HepG2 (cell line): ENCODE data around the gene TBX3. TPM values are rescaled to one million over a fixed set of nuclear protein-coding genes. Genes with fewer than 3 reads are reported as not detected.
A peak's percentile ranks its signal among the peaks of the same experiment; 100 is the strongest.

Experiments used
- FOXK2 ChIP-seq: fragments of 450-650 bp; IDR thresholded peaks from 2 replicates; pipeline ENCODE4 v1.6.1; 2016
- HDAC1 ChIP-seq: sonication (generic); formaldehyde crosslinking; IDR thresholded peaks from 2 replicates; pipeline ENCODE4 v1.5.1; 2020; ENCODE audit warnings: mild to moderate bottlenecking, missing genetic modification reagents
- IRX3 ChIP-seq: sonication (generic); formaldehyde crosslinking; IDR thresholded peaks from 2 replicates; pipeline ENCODE4 v1.8.1; 2023; ENCODE audit warnings: mild to moderate bottlenecking, low read depth, missing genetic modification reagents, borderline replicate concordance
- KAT8 ChIP-seq: IDR thresholded peaks from 2 replicates; pipeline ENCODE4 v1.6.1; 2016; ENCODE audit warnings: missing genetic modification reagents, missing compliant biosample characterization
- KDM5A ChIP-seq: fragments of 200-600 bp; sonication (generic); IDR thresholded peaks from 2 replicates; pipeline ENCODE4 v1.7.0; 2018; ENCODE audit warnings: antibody characterized with exemption, mild to moderate bottlenecking, low read length, borderline replicate concordance
- MAFF ChIP-seq: IDR thresholded peaks from 2 replicates; pipeline ENCODE4 v1.6.1; 2011; ENCODE audit warnings: low read depth, low read length, improper control_type of control experiment
- MTERF4 ChIP-seq: sonication (generic); formaldehyde crosslinking; IDR thresholded peaks from 2 replicates; pipeline ENCODE4 v1.8.0; 2023; ENCODE audit warnings: mild to moderate bottlenecking, missing genetic modification reagents
- NBN ChIP-seq: fragments of 450-650 bp; conservative IDR thresholded peaks from 2 replicates; pipeline ENCODE4 v1.6.1; 2017
- RORA ChIP-seq: sonication (generic); formaldehyde crosslinking; IDR thresholded peaks from 2 replicates; pipeline ENCODE4 v1.5.0; 2020; ENCODE audit warnings: mild to moderate bottlenecking, missing genetic modification reagents, moderate library complexity
- SMAD3 ChIP-seq: sonication (generic); formaldehyde crosslinking; IDR thresholded peaks from 2 replicates; pipeline ENCODE4 v1.4.0; 2020; ENCODE audit warnings: missing genetic modification reagents
- SRSF4 ChIP-seq: fragments of 200-400 bp; formaldehyde crosslinking; IDR thresholded peaks from one replicate; pipeline ENCODE4 v1.6.1; 2018; ENCODE audit warnings: mild to moderate bottlenecking, low read depth, low read length, moderate library complexity; ENCODE audit not compliant: poor library complexity, severe bottlenecking
- TAF15 ChIP-seq: fragments of 200-400 bp; formaldehyde crosslinking; IDR thresholded peaks from one replicate; pipeline ENCODE4 v1.6.1; 2018; ENCODE audit warnings: mild to moderate bottlenecking, low read depth, low read length; ENCODE audit not compliant: poor library complexity, severe bottlenecking
- ZMAT3 ChIP-seq: sonication (generic); formaldehyde crosslinking; conservative IDR thresholded peaks from 2 replicates; pipeline ENCODE4 v1.7.0; 2021; ENCODE audit warnings: missing genetic modification reagents
- ZNF124 ChIP-seq: sonication (generic); formaldehyde crosslinking; IDR thresholded peaks from 2 replicates; pipeline ENCODE4 v1.4.0; 2020; ENCODE audit warnings: missing genetic modification reagents
- ZNF20 ChIP-seq: sonication (generic); formaldehyde crosslinking; IDR thresholded peaks from 2 replicates; pipeline ENCODE4 v1.4.0; 2020; ENCODE audit warnings: mild to moderate bottlenecking, moderate library complexity, missing genetic modification reagents
- ZNF510 ChIP-seq: sonication (generic); formaldehyde crosslinking; IDR thresholded peaks from 2 replicates; pipeline ENCODE4 v1.4.0; 2020; ENCODE audit warnings: low read depth, mild to moderate bottlenecking, missing genetic modification reagents
- ZNF547 ChIP-seq: sonication (generic); formaldehyde crosslinking; IDR thresholded peaks from 2 replicates; pipeline ENCODE4 v1.5.1; 2020; ENCODE audit warnings: mild to moderate bottlenecking, missing genetic modification reagents
- ZNF558 ChIP-seq: sonication (generic); formaldehyde crosslinking; IDR thresholded peaks from 2 replicates; pipeline ENCODE4 v1.9.0; 2022; ENCODE audit warnings: mild to moderate bottlenecking, missing genetic modification reagents, borderline replicate concordance
- ZNF570 ChIP-seq: sonication (generic); formaldehyde crosslinking; IDR thresholded peaks from 2 replicates; pipeline ENCODE4 v1.4.0; 2020; ENCODE audit warnings: mild to moderate bottlenecking, missing genetic modification reagents, borderline replicate concordance
- ZNF614 ChIP-seq: IDR thresholded peaks from 2 replicates; pipeline ENCODE4 v1.6.1; 2018; ENCODE audit warnings: missing biosample characterization, missing genetic modification reagents, inconsistent platforms, borderline replicate concordance
- ZNF841 ChIP-seq: sonication (generic); formaldehyde crosslinking; IDR thresholded peaks from 2 replicates; pipeline ENCODE4 v1.8.1; 2023; ENCODE audit warnings: missing genetic modification reagents, borderline replicate concordance
- ZNF891 ChIP-seq: sonication (generic); formaldehyde crosslinking; IDR thresholded peaks from 2 replicates; pipeline ENCODE4 v1.5.0; 2020; ENCODE audit warnings: mild to moderate bottlenecking, missing genetic modification reagents
- polyA plus RNA-seq, 8 experiments: library from polyadenylated mRNA; depleted of rRNA in 3 of 8; stranded (reverse) in 7 of 8; unstranded in 1 of 8; fragments of >200 nt; fragmentation: Illumina TruSeq in 4 of 8; extraction: Trizol in 4 of 8; gene quantifications; 2 replicates each; pipeline versions ENCODE4 v1.2.1 to v1.2.3, GENCODE V29; 2011 to 2016; ENCODE audit warnings: low read depth in 4 of 8, missing spikeins in 1 of 8, mixed read lengths in 1 of 8; ENCODE audit not compliant: insufficient read depth in 1 of 8
- total RNA-seq, 5 experiments: library from RNA; depleted of rRNA; stranded (reverse); fragments of >200 nt; fragmentation: Illumina TruSeq; extraction: Trizol; gene quantifications; 2 replicates each; pipeline ENCODE4 v1.2.3, GENCODE V29; 2016; ENCODE audit warnings: low read depth in 1 of 5
- TF ChIP-seq, protein P1 (sequence below): sonication (generic); formaldehyde crosslinking; IDR thresholded peaks from 2 replicates; pipeline ENCODE4 v1.4.0; 2020; ENCODE audit warnings: mild to moderate bottlenecking, missing genetic modification reagents
- TF ChIP-seq, protein P2 (sequence below): fragments of 450-650 bp; IDR thresholded peaks from 2 replicates; pipeline ENCODE4 v1.6.1; 2017

Gene TBX3
- total and polyA plus RNA-seq, 2 of the 13 experiments (the other 11 are each of a cell fraction or from before 2014, with no cell fraction given) = 27.1 to 42.4 TPM

- TF ChIP-seq, protein P1, sequence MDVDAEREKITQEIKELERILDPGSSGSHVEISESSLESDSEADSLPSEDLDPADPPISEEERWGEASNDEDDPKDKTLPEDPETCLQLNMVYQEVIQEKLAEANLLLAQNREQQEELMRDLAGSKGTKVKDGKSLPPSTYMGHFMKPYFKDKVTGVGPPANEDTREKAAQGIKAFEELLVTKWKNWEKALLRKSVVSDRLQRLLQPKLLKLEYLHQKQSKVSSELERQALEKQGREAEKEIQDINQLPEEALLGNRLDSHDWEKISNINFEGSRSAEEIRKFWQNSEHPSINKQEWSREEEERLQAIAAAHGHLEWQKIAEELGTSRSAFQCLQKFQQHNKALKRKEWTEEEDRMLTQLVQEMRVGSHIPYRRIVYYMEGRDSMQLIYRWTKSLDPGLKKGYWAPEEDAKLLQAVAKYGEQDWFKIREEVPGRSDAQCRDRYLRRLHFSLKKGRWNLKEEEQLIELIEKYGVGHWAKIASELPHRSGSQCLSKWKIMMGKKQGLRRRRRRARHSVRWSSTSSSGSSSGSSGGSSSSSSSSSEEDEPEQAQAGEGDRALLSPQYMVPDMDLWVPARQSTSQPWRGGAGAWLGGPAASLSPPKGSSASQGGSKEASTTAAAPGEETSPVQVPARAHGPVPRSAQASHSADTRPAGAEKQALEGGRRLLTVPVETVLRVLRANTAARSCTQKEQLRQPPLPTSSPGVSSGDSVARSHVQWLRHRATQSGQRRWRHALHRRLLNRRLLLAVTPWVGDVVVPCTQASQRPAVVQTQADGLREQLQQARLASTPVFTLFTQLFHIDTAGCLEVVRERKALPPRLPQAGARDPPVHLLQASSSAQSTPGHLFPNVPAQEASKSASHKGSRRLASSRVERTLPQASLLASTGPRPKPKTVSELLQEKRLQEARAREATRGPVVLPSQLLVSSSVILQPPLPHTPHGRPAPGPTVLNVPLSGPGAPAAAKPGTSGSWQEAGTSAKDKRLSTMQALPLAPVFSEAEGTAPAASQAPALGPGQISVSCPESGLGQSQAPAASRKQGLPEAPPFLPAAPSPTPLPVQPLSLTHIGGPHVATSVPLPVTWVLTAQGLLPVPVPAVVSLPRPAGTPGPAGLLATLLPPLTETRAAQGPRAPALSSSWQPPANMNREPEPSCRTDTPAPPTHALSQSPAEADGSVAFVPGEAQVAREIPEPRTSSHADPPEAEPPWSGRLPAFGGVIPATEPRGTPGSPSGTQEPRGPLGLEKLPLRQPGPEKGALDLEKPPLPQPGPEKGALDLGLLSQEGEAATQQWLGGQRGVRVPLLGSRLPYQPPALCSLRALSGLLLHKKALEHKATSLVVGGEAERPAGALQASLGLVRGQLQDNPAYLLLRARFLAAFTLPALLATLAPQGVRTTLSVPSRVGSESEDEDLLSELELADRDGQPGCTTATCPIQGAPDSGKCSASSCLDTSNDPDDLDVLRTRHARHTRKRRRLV (CRISPR knock-in tag) = no peak
- TF ChIP-seq KAT8 (CRISPR knock-in tag) (peak; percentile 84), ZNF891 (CRISPR knock-in tag) (no peak), ZNF841 (CRISPR knock-in tag) (no peak), SRSF4 (no peak), NBN (no peak), MAFF (no peak), MTERF4 (no peak), ZNF20 (no peak), KDM5A (no peak), SMAD3 (CRISPR knock-in tag) (peak; percentile 63; the same call in 1 of the 2 replicates), TAF15 (no peak), ZNF510 (no peak), ZNF558 (CRISPR knock-in tag) (no peak), ZNF570 (no peak), ZNF124 (CRISPR knock-in tag) (peak; percentile 93), ZNF547 (CRISPR knock-in tag) (peak; percentile 10; the same call in 1 of the 2 replicates), IRX3 (CRISPR knock-in tag) (no peak), ZNF614 (CRISPR knock-in tag) (peak; percentile 63), HDAC1 (peak; percentile 71), RORA (peak; percentile 64; the same call in 1 of the 2 replicates), FOXK2 (peak; percentile 50; the same call in 1 of the 2 replicates), ZMAT3 (CRISPR knock-in tag) (no peak)
- TF ChIP-seq, protein P2, sequence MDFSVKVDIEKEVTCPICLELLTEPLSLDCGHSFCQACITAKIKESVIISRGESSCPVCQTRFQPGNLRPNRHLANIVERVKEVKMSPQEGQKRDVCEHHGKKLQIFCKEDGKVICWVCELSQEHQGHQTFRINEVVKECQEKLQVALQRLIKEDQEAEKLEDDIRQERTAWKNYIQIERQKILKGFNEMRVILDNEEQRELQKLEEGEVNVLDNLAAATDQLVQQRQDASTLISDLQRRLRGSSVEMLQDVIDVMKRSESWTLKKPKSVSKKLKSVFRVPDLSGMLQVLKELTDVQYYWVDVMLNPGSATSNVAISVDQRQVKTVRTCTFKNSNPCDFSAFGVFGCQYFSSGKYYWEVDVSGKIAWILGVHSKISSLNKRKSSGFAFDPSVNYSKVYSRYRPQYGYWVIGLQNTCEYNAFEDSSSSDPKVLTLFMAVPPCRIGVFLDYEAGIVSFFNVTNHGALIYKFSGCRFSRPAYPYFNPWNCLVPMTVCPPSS = no peak
These were observed 27.8 kb downstream of the TBX3 start (continued) for GRCh38 chr12:114655934-114656749.
